Urinary bladder (tissue), 4 donors: ENCODE results near the gene KRTAP9-7. TPM values are rescaled to one million over a fixed set of nuclear protein-coding genes. Genes with fewer than 3 reads are reported as not detected.

Experiments used
- DNase-seq: peaks from one replicate; pipeline ENCODE4 v3.0.0-alpha.2; 2015; ENCODE audit errors: extremely low spot score
- H3K27ac ChIP-seq: one replicate; pipeline ENCODE4 v1.5.1; 2013; ENCODE audit warnings: low read depth, mild to moderate bottlenecking, moderate library complexity
- H3K36me3 ChIP-seq: one replicate; pipeline ENCODE4 v1.6.1; 2013; ENCODE audit warnings: mild to moderate bottlenecking, moderate library complexity; ENCODE audit not compliant: insufficient read depth
- H3K4me1 ChIP-seq: one replicate; pipeline ENCODE4 v1.6.1; 2013; ENCODE audit warnings: mild to moderate bottlenecking, moderate library complexity; ENCODE audit not compliant: insufficient read depth
- H3K4me3 ChIP-seq: one replicate; pipeline ENCODE4 v1.5.1; 2013; ENCODE audit warnings: low read depth, low read length
- WGBS: extraction: QIAGEN DNeasy Blood & Tissue Kit; methylation state at CpG from one replicate; pipeline ENCODE4 v1.1.7; 2013; 5-methylcytosine and 5-hydroxymethylcytosine counted together
- polyA plus RNA-seq: library from polyadenylated mRNA; stranded (reverse); fragments of 200-250 nt; gene quantifications from one replicate; pipeline ENCODE4 v1.2.3, GENCODE V29; 2013
- small RNA-seq: library from RNA; depleted of rRNA; stranded (forward); fragments of <200 nt; gene quantifications from one replicate; pipeline ENCODE3, GENCODE V24; 2014
- total RNA-seq: library from RNA; depleted of rRNA; stranded (reverse); fragments of >200 nt; gene quantifications from one replicate; pipeline ENCODE4 v1.2.3, GENCODE V29; 2014
- donor health status: healthy with polysubstance abuse.
- donor health status: healthy.

The KRTAP9-7 gene
- total and polyA plus RNA-seq, 2 donors: not detected

GRCh38 chr17:41318231-41318630 is 42.7 kb downstream of the KRTAP9-7 start:
- DNase-seq: no peak
- H3K36me3 ChIP-seq: no peaks in the 10 kb centered on the region
- 48% methylated on average over 2 of the region's 2 CpGs for WGBS
- no peaks in the 10 kb centered on the region for H3K4me1 ChIP-seq
- H3K27ac ChIP-seq: no peak overlapping the region
- no peak overlapping the region for H3K4me3 ChIP-seq

GRCh38 chr17:41322094-41322902 is 46.8 kb downstream of the KRTAP9-7 start:
- no peak overlapping the region for H3K4me3 ChIP-seq
- DNase-seq: no peak
- WGBS: 32% methylated on average over 5 of the region's 5 CpGs
- no peaks in the 10 kb centered on the region for H3K36me3 ChIP-seq
- no peak overlapping the region for H3K27ac ChIP-seq
- H3K4me1 ChIP-seq: no peaks in the 10 kb centered on the region

- H3K4me3 ChIP-seq: no peak overlapping the region
- H3K36me3 ChIP-seq: no peaks in the 10 kb centered on the region
- WGBS: 90% methylated on average over 11 of the region's 11 CpGs
- DNase-seq: no peak
- no peaks in the 10 kb centered on the region for H3K4me1 ChIP-seq
- no peak overlapping the region for H3K27ac ChIP-seq
These were observed 47.7 kb downstream of the KRTAP9-7 start for GRCh38 chr17:41322903-41323895.

- no peaks in the 10 kb centered on the region for H3K4me1 ChIP-seq
- WGBS: 73% methylated on average over 16 of the region's 16 CpGs
- no peak overlapping the region for H3K27ac ChIP-seq
- H3K4me3 ChIP-seq: no peak overlapping the region
- no peak for DNase-seq
- H3K36me3 ChIP-seq: no peaks in the 10 kb centered on the region
These were observed 48.9 kb downstream of the KRTAP9-7 start for GRCh38 chr17:41324180-41325075.

GRCh38 chr17:41325126-41325525 is 49.6 kb downstream of the KRTAP9-7 start:
- Histone ChIP-seq H3K4me3 (no peak overlapping the region), H3K4me1 (no peaks in the 10 kb centered on the region), H3K27ac (no peak overlapping the region), H3K36me3 (no peaks in the 10 kb centered on the region)
- DNase-seq: no peak
- 84% methylated on average over 10 of the region's 10 CpGs for WGBS

GRCh38 chr17:41325611-41326010 is 50.1 kb downstream of the KRTAP9-7 start:
- H3K27ac ChIP-seq: no peak overlapping the region
- H3K36me3 ChIP-seq: no peaks in the 10 kb centered on the region
- WGBS: 88% methylated on average over 6 of the region's 6 CpGs
- no peak for DNase-seq
- no peak overlapping the region for H3K4me3 ChIP-seq
- H3K4me1 ChIP-seq: no peaks in the 10 kb centered on the region

Small RNA genes within 50 kb of the gene (small RNA-seq; reads per million reads assigned to genes)
- not detected for gene KRTAP9-10P

Other genes starting within 250 kb of the KRTAP9-7 start
Only the 30 nearest of the 41 such genes appear.
- not detected for gene KRTAP4-7, start 191.5 kb upstream of the KRTAP9-7 start, total RNA-seq
- not detected for gene KRTAP4-7, start 191.5 kb upstream of the KRTAP9-7 start, polyA plus RNA-seq
- gene KRTAP4-8, start 177.6 kb upstream of the KRTAP9-7 start, total RNA-seq: not detected
- gene KRTAP4-8, start 177.6 kb upstream of the KRTAP9-7 start, polyA plus RNA-seq: not detected
- gene KRTAP4-16, start 173.5 kb upstream of the KRTAP9-7 start, total RNA-seq: not detected
- gene KRTAP4-16, start 173.5 kb upstream of the KRTAP9-7 start, polyA plus RNA-seq: not detected
- not detected for gene KRTAP4-9, start 170.3 kb upstream of the KRTAP9-7 start, total RNA-seq
- gene KRTAP4-9, start 170.3 kb upstream of the KRTAP9-7 start, polyA plus RNA-seq: not detected
- not detected for gene KRTAP4-11, start 157.3 kb upstream of the KRTAP9-7 start, total RNA-seq
- gene KRTAP4-11, start 157.3 kb upstream of the KRTAP9-7 start, polyA plus RNA-seq: not detected
- gene KRTAP4-12, start 151.5 kb upstream of the KRTAP9-7 start, total RNA-seq: not detected
- not detected for gene KRTAP4-12, start 151.5 kb upstream of the KRTAP9-7 start, polyA plus RNA-seq
- not detected for gene KRTAP4-6, start 135.2 kb upstream of the KRTAP9-7 start, total RNA-seq
- not detected for gene KRTAP4-6, start 135.2 kb upstream of the KRTAP9-7 start, polyA plus RNA-seq
- gene KRTAP4-5, start 125.9 kb upstream of the KRTAP9-7 start, total RNA-seq: not detected
- gene KRTAP4-5, start 125.9 kb upstream of the KRTAP9-7 start, polyA plus RNA-seq: not detected
- gene KRTAP4-4, start 115.0 kb upstream of the KRTAP9-7 start, total RNA-seq: not detected
- gene KRTAP4-4, start 115.0 kb upstream of the KRTAP9-7 start, polyA plus RNA-seq: not detected
- gene KRTAP4-3, start 107.5 kb upstream of the KRTAP9-7 start, total RNA-seq: not detected
- not detected for gene KRTAP4-3, start 107.5 kb upstream of the KRTAP9-7 start, polyA plus RNA-seq
- not detected for gene KRTAP4-2, start 97.5 kb upstream of the KRTAP9-7 start, total RNA-seq
- gene KRTAP4-2, start 97.5 kb upstream of the KRTAP9-7 start, polyA plus RNA-seq: not detected
- not detected for gene KRTAP4-1, start 90.8 kb upstream of the KRTAP9-7 start, total RNA-seq
- gene KRTAP4-1, start 90.8 kb upstream of the KRTAP9-7 start, polyA plus RNA-seq: not detected
- not detected for gene KRTAP9-1, start 85.8 kb upstream of the KRTAP9-7 start, total RNA-seq
- gene KRTAP9-1, start 85.8 kb upstream of the KRTAP9-7 start, polyA plus RNA-seq: not detected
- gene KRTAP9-2, start 49.0 kb upstream of the KRTAP9-7 start, total RNA-seq: not detected
- gene KRTAP9-2, start 49.0 kb upstream of the KRTAP9-7 start, polyA plus RNA-seq: not detected
- not detected for gene KRTAP9-3, start 43.2 kb upstream of the KRTAP9-7 start, total RNA-seq
- not detected for gene KRTAP9-3, start 43.2 kb upstream of the KRTAP9-7 start, polyA plus RNA-seq
- not detected for gene KRTAP9-8, start 37.7 kb upstream of the KRTAP9-7 start, total RNA-seq
- gene KRTAP9-8, start 37.7 kb upstream of the KRTAP9-7 start, polyA plus RNA-seq: not detected
- gene KRTAP9-4, start 26.0 kb upstream of the KRTAP9-7 start, total RNA-seq: not detected
- not detected for gene KRTAP9-4, start 26.0 kb upstream of the KRTAP9-7 start, polyA plus RNA-seq
- gene KRTAP9-9, start 20.3 kb upstream of the KRTAP9-7 start, total RNA-seq: not detected
- gene KRTAP9-9, start 20.3 kb upstream of the KRTAP9-7 start, polyA plus RNA-seq: not detected
- gene KRTAP9-6, start 10.3 kb upstream of the KRTAP9-7 start, total RNA-seq: not detected
- not detected for gene KRTAP9-6, start 10.3 kb upstream of the KRTAP9-7 start, polyA plus RNA-seq
- not detected for gene KRTAP29-1, start 27.2 kb downstream of the KRTAP9-7 start, total RNA-seq
- not detected for gene KRTAP29-1, start 27.2 kb downstream of the KRTAP9-7 start, polyA plus RNA-seq
- not detected for gene KRTAP16-1, start 33.6 kb downstream of the KRTAP9-7 start, total RNA-seq
- gene KRTAP16-1, start 33.6 kb downstream of the KRTAP9-7 start, polyA plus RNA-seq: not detected
- gene KRTAP17-1, start 40.0 kb downstream of the KRTAP9-7 start, total RNA-seq: not detected
- gene KRTAP17-1, start 40.0 kb downstream of the KRTAP9-7 start, polyA plus RNA-seq: not detected
- not detected for gene KRT33A, start 75.1 kb downstream of the KRTAP9-7 start, total RNA-seq
- gene KRT33A, start 75.1 kb downstream of the KRTAP9-7 start, polyA plus RNA-seq: not detected
- gene KRT33B, start 94.1 kb downstream of the KRTAP9-7 start, total RNA-seq: not detected
- gene KRT33B, start 94.1 kb downstream of the KRTAP9-7 start, polyA plus RNA-seq: not detected
- not detected for gene KRT34, start 106.6 kb downstream of the KRTAP9-7 start, total RNA-seq
- gene KRT34, start 106.6 kb downstream of the KRTAP9-7 start, polyA plus RNA-seq: not detected
- 0.16 TPM for gene KRT31, start 121.9 kb downstream of the KRTAP9-7 start, total RNA-seq
- gene KRT31, start 121.9 kb downstream of the KRTAP9-7 start, polyA plus RNA-seq: not detected
- not detected for gene KRT37, start 148.9 kb downstream of the KRTAP9-7 start, total RNA-seq
- not detected for gene KRT37, start 148.9 kb downstream of the KRTAP9-7 start, polyA plus RNA-seq
- gene KRT38, start 165.3 kb downstream of the KRTAP9-7 start, total RNA-seq: not detected
- gene KRT38, start 165.3 kb downstream of the KRTAP9-7 start, polyA plus RNA-seq: not detected
- not detected for gene KRT32, start 191.7 kb downstream of the KRTAP9-7 start, total RNA-seq
- gene KRT32, start 191.7 kb downstream of the KRTAP9-7 start, polyA plus RNA-seq: not detected
- gene KRT35, start 205.5 kb downstream of the KRTAP9-7 start, total RNA-seq: not detected
- not detected for gene KRT35, start 205.5 kb downstream of the KRTAP9-7 start, polyA plus RNA-seq